HG03469 (cell line): ENCODE measurements around the gene IRF8.

ENCODE experiments used
- ATAC-seq: cut with Tn5 transposase; IDR thresholded peaks from one replicate; pipeline ENCODE4 v1.9.1; 2021; ENCODE audit warnings: mild to moderate bottlenecking, moderate library complexity, moderate number of reproducible peaks; ENCODE audit not compliant: unreplicated experiment

Gene IRF8

DNA sequence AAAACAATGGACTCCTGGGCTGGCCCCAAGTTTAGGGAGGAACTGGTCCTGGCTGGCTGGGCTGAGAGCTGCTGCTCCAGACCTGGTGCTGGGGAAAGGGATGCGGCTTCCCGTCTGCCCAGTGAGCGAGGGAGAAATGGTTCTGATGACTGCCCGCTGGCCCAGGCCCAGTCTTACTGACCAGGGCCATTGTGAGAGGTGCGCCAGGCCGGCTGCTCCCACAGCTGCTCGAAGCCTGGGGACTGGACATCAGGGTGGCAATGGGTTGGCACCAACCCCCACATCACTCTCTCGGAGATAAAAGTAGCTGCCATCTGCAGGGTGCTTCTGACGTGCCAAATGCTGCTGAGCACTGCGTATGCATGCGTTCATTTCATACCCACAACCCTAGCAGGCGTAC lies 53.2 kb downstream of the IRF8 start:
- no peak for ATAC-seq

GRCh38 chr16:85952811-85953210 lies 53.8 kb downstream of the IRF8 start:
- ATAC-seq, result no peak

- no peak for ATAC-seq
Measured at GRCh38 chr16:85954927-85955519, 56.1 kb downstream of the IRF8 start.

GRCh38 chr16:85955566-85955965 lies 56.6 kb downstream of the IRF8 start:
- no peak for ATAC-seq

DNA sequence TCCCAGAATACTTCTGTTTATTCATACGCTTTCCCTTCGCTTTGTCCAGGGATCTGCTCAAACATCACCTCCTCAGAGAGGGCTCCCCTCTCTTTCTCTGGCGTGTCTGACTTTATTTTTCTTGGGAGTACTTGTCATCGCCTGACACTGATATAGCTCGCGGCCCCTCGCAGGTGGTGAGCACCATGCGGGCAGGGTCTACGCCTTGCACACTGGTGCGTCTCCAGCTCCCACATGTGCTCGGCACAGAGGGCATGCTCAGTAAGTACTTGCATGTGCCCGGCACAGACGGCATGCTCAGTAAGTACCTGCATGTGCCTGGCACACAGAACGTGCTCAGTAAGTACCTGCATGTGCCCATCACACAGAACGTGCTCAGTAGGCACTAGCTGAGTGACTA lies 57.5 kb downstream of the IRF8 start:
- ATAC-seq, result no peak

- ATAC-seq, result no peak
Measured at GRCh38 chr16:85958731-85959130, 59.8 kb downstream of the IRF8 start.

DNA sequence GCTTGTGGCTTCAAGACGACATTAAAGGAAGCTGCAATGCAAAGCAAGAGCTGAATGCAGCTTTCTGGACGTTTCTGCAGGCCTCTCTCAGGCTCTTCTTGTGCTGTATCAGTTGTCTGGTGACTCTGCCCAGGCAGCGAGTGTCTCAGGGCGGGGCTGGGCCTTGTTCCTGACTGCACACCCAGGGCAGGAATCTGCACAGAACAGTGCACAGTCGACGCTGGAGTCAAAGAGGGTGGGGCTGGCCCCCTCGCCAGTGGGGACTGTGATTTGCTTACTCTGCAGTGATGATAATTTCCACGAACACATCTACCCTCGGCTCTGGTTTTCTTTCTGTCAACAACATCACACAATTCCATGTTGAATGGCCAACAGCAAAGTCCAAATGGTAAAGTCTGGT lies 60.7 kb downstream of the IRF8 start:
- no peak for ATAC-seq

GRCh38 chr16:85960486-85961046 lies 61.6 kb downstream of the IRF8 start:
- ATAC-seq, result no peak

DNA sequence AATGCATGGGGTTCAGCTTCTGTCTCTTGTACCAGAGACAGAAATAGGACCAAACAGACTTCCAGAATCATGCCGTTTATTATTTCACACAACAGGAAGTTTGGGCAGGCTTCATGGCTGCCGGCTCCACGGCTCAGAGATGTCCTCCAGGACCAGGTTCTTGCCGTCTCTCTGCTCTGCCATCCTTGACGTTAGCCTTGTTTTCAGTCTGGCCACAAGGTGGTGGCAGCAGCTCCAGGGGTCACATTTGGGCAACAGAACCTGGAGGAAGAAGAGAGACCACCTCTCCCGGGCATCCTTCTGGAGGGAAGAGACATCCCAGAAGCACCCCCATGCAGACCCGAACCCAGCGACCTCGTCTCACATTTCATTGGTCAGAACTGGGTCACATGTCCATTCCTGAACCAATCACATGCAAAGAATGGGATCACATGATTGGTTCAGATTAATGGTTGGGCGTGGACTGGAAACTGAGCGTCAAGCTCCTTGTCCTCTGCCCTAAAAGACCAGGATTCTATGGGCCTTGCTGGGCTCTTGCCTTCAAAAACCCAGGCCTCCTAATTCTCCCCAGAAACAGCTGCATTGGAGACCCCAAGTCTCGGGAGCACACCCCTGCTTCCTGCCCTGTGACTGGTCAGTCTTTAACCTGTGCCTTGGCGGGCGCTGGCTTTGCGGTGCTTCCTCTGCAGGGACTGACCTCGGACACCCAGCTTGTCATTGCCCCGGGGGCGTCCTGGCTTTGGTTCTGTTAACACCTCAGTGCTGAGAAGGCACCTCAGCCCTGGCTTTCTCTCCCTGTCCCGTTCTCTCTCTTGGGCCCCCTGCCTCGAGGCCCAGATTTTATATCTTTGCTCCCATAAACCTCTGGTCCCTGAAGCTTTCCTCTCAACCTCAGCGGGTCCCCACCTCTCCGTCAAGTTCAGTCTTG lies 63.3 kb downstream of the IRF8 start:
- no peak for ATAC-seq

DNA sequence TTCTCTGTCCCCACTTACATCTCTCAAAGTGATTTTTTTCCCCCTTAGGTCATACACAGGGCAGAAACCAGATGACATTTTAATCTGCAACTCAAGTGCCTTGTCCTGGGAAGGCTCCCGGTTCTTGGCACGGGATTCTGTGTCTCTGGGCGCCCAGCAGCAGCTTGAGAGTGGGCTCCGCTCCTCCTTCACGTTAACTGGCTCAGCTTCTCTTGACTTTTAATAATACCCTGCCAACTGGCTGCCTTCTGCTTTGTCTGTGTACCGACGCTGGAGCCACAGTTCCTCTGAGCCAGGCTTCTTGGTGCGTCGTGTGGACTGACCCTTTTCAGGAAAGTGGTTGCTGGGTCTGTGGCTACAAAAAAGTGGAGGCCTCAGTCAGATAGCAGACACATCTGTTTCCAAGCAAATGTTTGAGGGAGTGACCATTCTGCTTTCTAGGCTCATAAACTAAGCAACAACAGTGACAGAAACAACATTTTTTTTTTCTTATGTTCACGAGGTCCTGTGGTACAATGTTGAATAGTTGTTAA lies 64.9 kb downstream of the IRF8 start:
- no peak for ATAC-seq

GRCh38 chr16:85965125-85965524 lies 66.2 kb downstream of the IRF8 start:
- ATAC-seq, result no peak

GRCh38 chr16:85967111-85967510 lies 68.1 kb downstream of the IRF8 start:
- ATAC-seq, result no peak

DNA sequence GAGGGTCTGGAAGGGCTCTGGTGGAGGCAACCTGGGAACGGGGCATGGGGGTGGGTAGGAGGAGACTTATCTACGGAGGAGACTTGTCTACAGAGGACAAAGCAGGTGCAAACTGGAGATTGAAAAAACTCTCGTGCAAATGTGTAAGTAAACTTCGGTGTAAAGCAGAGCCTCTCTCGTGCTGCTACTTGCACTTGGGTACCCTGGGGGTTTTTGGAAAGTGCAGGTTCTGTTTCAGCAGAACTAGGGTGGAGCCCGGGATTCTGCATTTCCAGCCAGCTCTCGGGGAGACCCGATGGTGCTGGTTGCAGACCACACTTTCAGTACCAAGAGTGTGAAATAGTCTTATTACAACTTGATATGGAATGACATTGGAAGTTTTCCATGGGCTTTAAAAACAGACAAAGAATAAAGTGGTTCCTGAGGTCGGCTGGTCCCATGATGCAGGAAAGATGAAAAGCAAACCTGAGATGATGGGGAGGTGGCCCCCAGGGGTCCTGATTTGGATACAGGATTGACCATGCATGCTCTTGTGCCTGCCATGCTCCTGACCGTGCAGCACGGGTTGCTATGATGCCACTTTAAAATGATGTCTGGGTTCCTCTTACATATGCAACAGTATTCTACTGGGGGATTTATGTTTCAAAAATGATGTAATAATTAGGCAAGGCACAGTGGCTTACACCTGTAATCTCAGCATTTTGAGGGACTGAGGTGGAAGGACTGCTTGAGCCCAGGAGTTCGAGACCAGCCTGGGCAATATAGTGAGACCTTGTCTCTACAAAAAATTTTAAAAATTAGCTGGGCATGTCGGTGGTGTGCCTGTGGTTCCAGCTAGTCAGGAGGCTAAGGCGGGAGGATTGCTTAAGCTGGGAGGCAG lies 69.3 kb downstream of the IRF8 start:
- ATAC-seq, result no peak

- ATAC-seq, result no peak
Measured at GRCh38 chr16:85969159-85969558, 70.2 kb downstream of the IRF8 start.

DNA sequence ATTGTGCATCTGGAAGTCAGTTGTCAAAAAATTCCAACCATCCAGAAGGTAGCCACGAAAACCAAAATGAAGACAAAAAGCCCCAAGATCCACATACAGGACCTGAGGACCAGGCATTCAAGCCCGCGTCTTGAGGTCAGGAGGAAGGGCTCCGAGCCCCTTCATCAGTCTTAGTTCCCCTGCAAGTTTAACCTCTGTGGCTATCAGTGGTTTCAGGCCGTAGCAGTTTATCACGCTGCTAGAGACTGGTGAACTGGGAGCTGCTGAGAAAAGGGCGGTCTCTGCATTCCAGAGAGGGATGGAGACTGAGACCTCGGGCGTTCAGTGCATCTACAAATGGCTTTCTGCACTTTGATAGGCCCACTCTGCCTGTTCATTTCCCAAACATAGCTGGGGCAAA lies 70.6 kb downstream of the IRF8 start:
- no peak for ATAC-seq

DNA sequence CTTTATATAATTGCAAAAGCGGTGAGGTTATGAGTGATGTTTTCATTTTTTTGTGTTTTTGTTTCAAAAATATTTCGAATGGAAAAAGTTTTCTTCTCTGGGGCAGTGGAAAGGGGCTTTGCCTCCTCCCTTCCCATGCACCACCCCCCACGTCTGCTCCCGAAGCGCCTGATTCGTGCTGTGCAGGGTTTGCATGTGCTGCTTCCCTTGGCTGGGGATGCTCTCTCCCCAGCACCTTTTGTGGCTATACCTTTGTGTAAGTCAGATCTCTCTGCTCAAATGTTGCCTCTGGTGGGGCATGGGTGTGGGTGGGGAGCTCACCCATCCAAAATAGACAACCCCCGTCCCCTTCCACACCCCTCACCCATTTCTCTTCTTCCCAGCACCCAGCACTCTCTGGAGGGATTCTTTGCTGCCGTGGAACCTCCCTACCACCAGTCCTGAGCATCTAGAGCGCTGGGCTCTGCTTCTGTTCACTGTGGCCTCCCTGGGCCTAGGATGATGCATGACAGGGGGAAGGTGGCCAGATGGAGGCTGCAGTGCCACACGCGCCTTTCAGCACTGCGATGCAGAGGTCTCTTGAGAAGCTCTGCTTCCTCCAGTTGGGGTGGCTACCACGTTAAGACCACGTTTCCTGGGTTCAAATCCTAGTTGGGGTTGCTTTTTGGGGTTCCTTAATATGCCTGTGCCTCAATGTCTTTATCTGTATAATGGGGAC lies 71.2 kb downstream of the IRF8 start:
- no peak for ATAC-seq

DNA sequence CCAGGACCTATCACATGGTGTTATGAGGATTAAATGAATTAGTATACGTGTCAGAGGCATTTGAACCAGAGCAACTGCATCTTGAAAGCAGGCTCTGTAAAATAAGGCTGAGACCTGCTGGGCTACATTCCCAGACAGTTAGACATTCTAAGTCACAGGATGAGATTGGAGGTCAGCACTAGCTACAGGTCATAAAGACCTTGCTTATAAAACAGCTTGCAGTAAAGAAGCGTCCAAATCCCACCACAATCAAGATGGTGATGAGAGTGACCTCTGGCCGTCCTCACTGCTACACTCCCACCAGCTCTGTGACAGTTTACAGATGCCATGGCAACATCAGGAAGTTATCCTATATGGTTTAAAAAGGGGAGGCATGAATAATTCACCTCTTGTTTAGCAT lies 71.8 kb downstream of the IRF8 start:
- ATAC-seq, result no peak
